Gastroesophageal sphincter (tissue), 3 donors: Measurements from ENCODE around the gene IL17RD.

Source experiments
- CTCF ChIP-seq, 4 experiments: fragments of 200-600 bp in 2 of 4; fragments of 450-650 bp in 2 of 4; sonication (generic) in 1 of 4; IDR thresholded peaks; one replicate each; pipeline ENCODE4 v1.5.1; 2017 to 2019; ENCODE audit warnings: antibody characterized with exemption in 4 of 4, mild to moderate bottlenecking in 2 of 4, moderate library complexity in 2 of 4
- POLR2A ChIP-seq, 2 donors: fragments of 450-650 bp; IDR thresholded peaks; one replicate each; pipeline ENCODE4 v1.6.1; 2017; ENCODE audit warnings: antibody characterized with exemption in 2 of 2, mild to moderate bottlenecking in 2 of 2, moderate library complexity in 1 of 2

- no peak for TF ChIP-seq POLR2A (IDR thresholded peaks at IDR 0.05)
- TF ChIP-seq CTCF (IDR thresholded peaks at IDR 0.05), result no peak
Observed at GRCh38 chr3:57059411-57059810, 105.7 kb downstream of the IL17RD start.
